Esophagus squamous epithelium (tissue), 5 donors: Measurements from ENCODE around the gene DDAH1. TPM values are rescaled to one million over a fixed set of nuclear protein-coding genes. Genes with fewer than 3 reads are reported as not detected.
"Not testable (repeated sequence)": the region's sequence is repeated elsewhere in the genome, so short reads cannot be mapped to it uniquely, and the experiment has no call there.

Experiments
- DNase-seq: peaks from one replicate; lab custom pipeline; 2025; lab: John Stamatoyannopoulos, UW
- H3K27ac ChIP-seq, 4 donors: fragments of 200-600 bp; sonication (generic); one replicate each; pipeline ENCODE4 v1.5.1; 2016 to 2019; ENCODE audit warnings: mild to moderate bottlenecking in 1 of 4
- H3K27me3 ChIP-seq, 4 donors: fragments of 200-600 bp; sonication (generic); 1 replicate in 3 of 4; 2 replicates in 1 of 4; pipeline versions ENCODE4 v1.5.1 to v1.6.0; 2017 to 2021; ENCODE audit warnings: antibody characterized with exemption in 1 of 4
- H3K36me3 ChIP-seq, 3 donors: fragments of 200-600 bp; sonication (generic); one replicate each; pipeline ENCODE4 v1.5.1; 2016 to 2019
- H3K4me1 ChIP-seq, 3 donors: fragments of 200-600 bp; sonication (generic); one replicate each; pipeline ENCODE4 v1.5.1; 2017 to 2019
- H3K4me3 ChIP-seq, 4 donors: fragments of 200-600 bp; sonication (generic); 1 replicate in 3 of 4; 2 replicates in 1 of 4; pipeline ENCODE4 v1.5.1; 2016 to 2019; ENCODE audit warnings: mild to moderate bottlenecking in 2 of 4, moderate library complexity in 1 of 4
- H3K9me3 ChIP-seq, 3 donors: fragments of 200-600 bp; sonication (generic); one replicate each; pipeline ENCODE4 v1.5.1; 2016 to 2019
- CTCF ChIP-seq, 6 experiments: fragments of 450-650 bp in 4 of 6; fragments of 200-600 bp in 2 of 6; sonication (generic) in 2 of 6; IDR thresholded peaks; one replicate each; pipeline ENCODE4 v1.5.1; 2016 to 2019; ENCODE audit warnings: antibody characterized with exemption in 6 of 6, mild to moderate bottlenecking in 4 of 6, moderate library complexity in 4 of 6
- POLR2A ChIP-seq, 4 donors: fragments of 450-650 bp; IDR thresholded peaks; one replicate each; pipeline ENCODE4 v1.6.1; 2017; ENCODE audit warnings: antibody characterized with exemption in 4 of 4, mild to moderate bottlenecking in 4 of 4, moderate library complexity in 3 of 4
- whole genome bisulfite sequencing, 2 donors: methylation state at CpG; one replicate each; pipeline ENCODE4 v1.1.5; 2018; 5-methylcytosine and 5-hydroxymethylcytosine counted together
- intact Hi-C: fragments of 100-400 bp; cut with DNase I; formaldehyde crosslinking; loops from one replicate; pipeline ENCODE4 v1.15.0; 2022
- total RNA-seq, 4 donors: library from RNA; depleted of rRNA; stranded (reverse); fragments of >200 nt; gene quantifications; one replicate each; pipeline ENCODE4 v1.1.0, GENCODE V29; 2016
- donor health status: DM: yes; HTN: yes; CAD: no.

Gene DDAH1
- total RNA-seq: 10 to 100 TPM in 2 of 4 donors, 1 to 10 TPM in 2; 6.1 to 13.8 (median 11.5) TPM

GRCh38 chr1:85465099-85465785, at the start of gene DDAH1:
Gene DDAH1, minus strand, starts transcription at chr1:85465159. Its CDS starts 114 bp downstream, at chr1:85465045.
- peak within 1 kb of the TSS; percentile 66 to 87 (median 76) for H3K27ac ChIP-seq
- H3K4me1 ChIP-seq: peaks cover 3 to 45% (median 15%) of the 10 kb centered on the region in 3 donors
- H3K27me3 ChIP-seq: peaks cover 0 to 14% (median 0%) of the 10 kb centered on the region in 4 donors
- DNase-seq: no peak
- TF ChIP-seq CTCF (IDR thresholded peaks at IDR 0.05) (no peak), POLR2A (IDR thresholded peaks at IDR 0.05) (peak in 1 of 4 donors; percentile 37)
- no peaks in the 10 kb centered on the region for H3K9me3 ChIP-seq
- 6% methylated on average over 14 to 17 of the region's 56 CpGs for WGBS, 2 donors
- H3K36me3 ChIP-seq: no peaks in the 10 kb centered on the region
- intact Hi-C loops: no loop called here
- peak within 1 kb of the TSS; percentile 68 to 89 (median 73) for H3K4me3 ChIP-seq

GRCh38 chr1:85513998-85514397, 49.0 kb upstream of the DDAH1 start:
- H3K4me3 ChIP-seq, intact Hi-C loops, DNase-seq, H3K9me3 ChIP-seq, H3K4me1 ChIP-seq, H3K27me3 ChIP-seq, H3K27ac ChIP-seq, H3K36me3 ChIP-seq: not testable (repeated sequence)
- 93 to 98% methylated on average over 4 of the region's 4 CpGs for WGBS, 2 donors

GRCh38 chr1:85504417-85504816, 39.5 kb upstream of the DDAH1 start:
- H3K4me1 ChIP-seq: peaks cover 0 to 7% (median 0%) of the 10 kb centered on the region in 3 donors
- no peak overlapping the region for H3K27ac ChIP-seq
- 87 to 100% methylated on average over 1 of the region's 1 CpG for WGBS, 2 donors
- no peaks in the 10 kb centered on the region for H3K27me3 ChIP-seq
- intact Hi-C loops: loop anchor here (10.0 kb wide), 1 partner anchor 80 kb away; the partner anchor contains the start of gene CCN1
- TF ChIP-seq POLR2A (IDR thresholded peaks at IDR 0.05) (no peak), CTCF (IDR thresholded peaks at IDR 0.05) (no peak)
- DNase-seq: no peak
- H3K36me3 ChIP-seq: no peaks in the 10 kb centered on the region
- H3K9me3 ChIP-seq: no peaks in the 10 kb centered on the region
- H3K4me3 ChIP-seq: no peak overlapping the region

GRCh38 chr1:85502625-85503083, 37.7 kb upstream of the DDAH1 start:
- 32 to 50% methylated on average over 3 of the region's 3 CpGs for WGBS, 2 donors
- Histone ChIP-seq H3K36me3 (no peaks in the 10 kb centered on the region), H3K9me3 (no peaks in the 10 kb centered on the region), H3K4me3 (no peak overlapping the region), H3K27me3 (no peaks in the 10 kb centered on the region), H3K27ac (no peak overlapping the region), H3K4me1 (peaks cover 0 to 7% (median 0%) of the 10 kb centered on the region in 3 donors)
- no peak for DNase-seq
- TF ChIP-seq POLR2A (IDR thresholded peaks at IDR 0.05) (no peak), CTCF (IDR thresholded peaks at IDR 0.05) (peak in 5 of 6 experiments; percentile 34 to 67 (median 58))
- intact Hi-C loops: loop anchor here (10.0 kb wide), 1 partner anchor 82 kb away; the partner anchor contains the start of gene CCN1

GRCh38 chr1:85502171-85502570, 37.2 kb upstream of the DDAH1 start:
- H3K36me3 ChIP-seq: no peaks in the 10 kb centered on the region
- H3K27ac ChIP-seq: no peak overlapping the region
- DNase-seq: no peak
- H3K4me1 ChIP-seq: peaks cover 0 to 7% (median 0%) of the 10 kb centered on the region in 3 donors
- H3K9me3 ChIP-seq: no peaks in the 10 kb centered on the region
- 51 to 57% methylated on average over 4 of the region's 4 CpGs for WGBS, 2 donors
- no peaks in the 10 kb centered on the region for H3K27me3 ChIP-seq
- intact Hi-C loops: loop anchor here (10.0 kb wide), 1 partner anchor 83 kb away; the partner anchor contains the start of gene CCN1
- no peak overlapping the region for H3K4me3 ChIP-seq
- TF ChIP-seq POLR2A (IDR thresholded peaks at IDR 0.05): no peak
- TF ChIP-seq CTCF (IDR thresholded peaks at IDR 0.05): no peak
